GM23338 (cell line): ENCODE data around the gene MCM3AP. TPM values are rescaled to one million over a fixed set of nuclear protein-coding genes. Genes with fewer than 3 reads are reported as not detected.

Experiments
- ATAC-seq: fragments of 200-7000 bp; cut with Tn5 transposase; 3 replicates; pipeline ENCODE4 v1.9.1; 2020
- DNase-seq: peaks from one replicate; pipeline ENCODE4 v3.0.0-alpha.2; 2015; ENCODE audit warnings: low spot score
- H2AFZ ChIP-seq: fragments of 200-600 bp; sonication (generic); 2 replicates; pipeline ENCODE4 v1.8.0; 2016; ENCODE audit warnings: antibody characterized with exemption, mild to moderate bottlenecking, moderate library complexity
- H3F3A ChIP-seq: fragments of 200-600 bp; sonication (generic); replicated peaks from 2 replicates; pipeline ENCODE4 v1.8.0; 2017; ENCODE audit warnings: antibody characterized with exemption, mixed run types, low read depth
- H3K27ac ChIP-seq: fragments of 200-600 bp; sonication (generic); 2 replicates; pipeline ENCODE4 v1.6.1; 2016; ENCODE audit warnings: low read depth
- H3K27me3 ChIP-seq: fragments of 200-600 bp; sonication (generic); 2 replicates; pipeline ENCODE4 v1.8.0; 2016; ENCODE audit warnings: mild to moderate bottlenecking, mixed run types, moderate library complexity; ENCODE audit not compliant: insufficient read depth
- H3K36me3 ChIP-seq: fragments of 200-600 bp; sonication (generic); 2 replicates; pipeline ENCODE4 v1.8.0; 2016; ENCODE audit warnings: mild to moderate bottlenecking; ENCODE audit not compliant: insufficient read depth
- H3K4me1 ChIP-seq: fragments of 200-600 bp; sonication (generic); 2 replicates; pipeline ENCODE4 v1.8.0; 2016; ENCODE audit warnings: mild to moderate bottlenecking, moderate library complexity; ENCODE audit not compliant: insufficient read depth
- H3K4me2 ChIP-seq: fragments of 200-600 bp; sonication (generic); 2 replicates; pipeline ENCODE4 v1.7.1; 2017; ENCODE audit warnings: mixed run types
- H3K4me3 ChIP-seq: fragments of 200-600 bp; sonication (generic); 2 replicates; pipeline ENCODE4 v1.6.1; 2016; ENCODE audit warnings: mixed run types
- H3K79me2 ChIP-seq: fragments of 200-600 bp; sonication (generic); replicated peaks from 2 replicates; pipeline ENCODE4 v1.8.0; 2017; ENCODE audit warnings: mild to moderate bottlenecking; ENCODE audit not compliant: insufficient read depth
- H3K9me2 ChIP-seq: fragments of 200-600 bp; sonication (generic); 2 replicates; pipeline ENCODE4 v1.8.0; 2017; ENCODE audit not compliant: insufficient read depth
- H4K20me1 ChIP-seq: fragments of 200-600 bp; sonication (generic); replicated peaks from 2 replicates; pipeline ENCODE4 v1.8.0; 2017; ENCODE audit warnings: mild to moderate bottlenecking; ENCODE audit not compliant: insufficient read depth
- H3K27ac Mint-ChIP-seq: 2 replicates; pipeline ENCODE4 v1.8.0; 2020; ENCODE audit warnings: inconsistent platforms, mild to moderate bottlenecking, moderate library complexity, mixed read lengths
- H3K27me3 Mint-ChIP-seq: 3 replicates; pipeline ENCODE4 v1.8.0; 2022; ENCODE audit warnings: low read depth, mild to moderate bottlenecking, moderate library complexity, mixed read lengths, inconsistent platforms; ENCODE audit not compliant: insufficient read depth, poor library complexity
- H3K36me3 Mint-ChIP-seq: 3 replicates; pipeline ENCODE4 v1.8.0; 2021; ENCODE audit warnings: low read depth, mild to moderate bottlenecking, inconsistent platforms, moderate library complexity, mixed read lengths
- H3K4me1 Mint-ChIP-seq: 3 replicates; pipeline ENCODE4 v1.8.0; 2020; ENCODE audit warnings: mild to moderate bottlenecking, inconsistent platforms, mixed read lengths
- H3K4me3 Mint-ChIP-seq: 3 replicates; pipeline ENCODE4 v1.8.0; 2021; ENCODE audit warnings: moderate library complexity, mild to moderate bottlenecking, inconsistent platforms, mixed read lengths
- H3K9me3 Mint-ChIP-seq: 3 replicates; pipeline ENCODE4 v1.8.0; 2020; ENCODE audit warnings: moderate library complexity, mild to moderate bottlenecking, inconsistent platforms, mixed read lengths
- ETS1 ChIP-seq: IDR thresholded peaks from 2 replicates; pipeline ENCODE4 v1.6.1; 2016; ENCODE audit warnings: antibody characterized with exemption
- JUNB ChIP-seq: IDR thresholded peaks from one replicate; pipeline ENCODE4 v1.6.1; 2016; ENCODE audit warnings: antibody characterized with exemption; ENCODE audit not compliant: unreplicated experiment
- NANOG ChIP-seq: IDR thresholded peaks from 2 replicates; pipeline ENCODE4 v1.6.1; 2016; ENCODE audit warnings: antibody characterized with exemption, borderline replicate concordance
- POLR2AphosphoS5 ChIP-seq: IDR thresholded peaks from 2 replicates; pipeline ENCODE4 v1.6.1; 2016; ENCODE audit warnings: antibody characterized with exemption, low read depth
- ZNF114 ChIP-seq: fragments of 250-450 bp; sonication (Bioruptor Pico); IDR thresholded peaks from 2 replicates; pipeline ENCODE4 v1.5.0; 2020; ENCODE audit warnings: mild to moderate bottlenecking, moderate library complexity
- ZNF331 ChIP-seq: fragments of 250-450 bp; sonication (Bioruptor Pico); IDR thresholded peaks from 2 replicates; pipeline ENCODE4 v1.5.0; 2020; ENCODE audit warnings: low read depth, mild to moderate bottlenecking, moderate library complexity
- polyA plus RNA-seq: library from polyadenylated mRNA; unstranded; fragments of >200 nt; fragmentation: Nextera tagmentation; extraction: Ambion mirVana; gene quantifications from 2 replicates; pipeline ENCODE4 v1.2.1, GENCODE V29; 2016
- total RNA-seq: library from RNA; depleted of rRNA; stranded (reverse); fragments of >200 nt; shearing (Covaris generic); gene quantifications from 2 replicates; pipeline ENCODE4 v1.2.3, GENCODE V29; 2014
- TF ChIP-seq, protein P1 (sequence below), 2 experiments: fragments of 200-600 bp in 1 of 2; sonication (generic) in 1 of 2; conservative IDR thresholded peaks; 2 replicates each; pipeline versions ENCODE4 v1.5.1 to v1.6.1; 2016 to 2017; ENCODE audit warnings: antibody characterized with exemption in 2 of 2, low read depth in 2 of 2, mild to moderate bottlenecking in 2 of 2, moderate library complexity in 1 of 2
- TF ChIP-seq, protein P2 (sequence below): fragments of 250-450 bp; sonication (Bioruptor Pico); IDR thresholded peaks from 2 replicates; pipeline ENCODE4 v1.5.0; 2020; ENCODE audit warnings: mild to moderate bottlenecking, moderate library complexity

Gene MCM3AP
- total and polyA plus RNA-seq, 2 experiments from 2014 or later: 39.2 to 123 TPM

- DNase-seq: peak; percentile 98
- ATAC-seq: peak; percentile 74
- Mint-ChIP-seq H3K36me3 (peaks cover 49% of the 10 kb centered on the region), H3K4me3 (peak within 1 kb of the TSS; percentile 97), H3K9me3 (0 out of 3 replicates have a peak, but pooled peaks cover 4% of the 10 kb centered on the region), H3K27me3 (peaks cover 15% of the 10 kb centered on the region), H3K4me1 (peaks cover 33% of the 10 kb centered on the region), H3K27ac (peak within 1 kb of the TSS; percentile 99)
- H2AFZ ChIP-seq: peak within 1 kb of the TSS; percentile 76
- peak within 1 kb of the TSS; percentile 98 for H3K4me3 ChIP-seq
- peaks cover 25% of the 10 kb centered on the region for H3K4me1 ChIP-seq
- H4K20me1 ChIP-seq: peaks cover 29% of the 10 kb centered on the region
- H3K27me3 ChIP-seq: no peaks in the 10 kb centered on the region
- no peaks in the 10 kb centered on the region for H3K9me2 ChIP-seq
- H3K4me2 ChIP-seq: peak within 1 kb of the TSS; percentile 100
- H3K27ac ChIP-seq: peak within 1 kb of the TSS; percentile 99
- H3F3A ChIP-seq: peaks cover 19% of the 10 kb centered on the region
- TF ChIP-seq ETS1 (no peak), POLR2AphosphoS5 (peak; percentile 88)
- peaks cover 8% of the 10 kb centered on the region; the same call in 1 of the 2 replicates for H3K36me3 ChIP-seq
- peaks cover 64% of the 10 kb centered on the region for H3K79me2 ChIP-seq
Observed at GRCh38 chr21:46323710-46324389, 38.4 kb upstream of the MCM3AP start, which contains the start of the genes C21orf58 and PCNT. C21orf58 (minus strand) TSS chr21:46323870; CDS start chr21:46322738, 1,132 bp downstream. PCNT (plus strand) TSS chr21:46324156; CDS start chr21:46324229, 73 bp downstream.

GRCh38 chr21:46323227-46323709, 37.9 kb upstream of the MCM3AP start:
- Histone ChIP-seq H3K4me2 (peak overlapping the region; percentile 100), H3K27me3 (no peaks in the 10 kb centered on the region), H2AFZ (no peak overlapping the region), H4K20me1 (peaks cover 25% of the 10 kb centered on the region), H3K4me1 (peaks cover 28% of the 10 kb centered on the region), H3K36me3 (peaks cover 7% of the 10 kb centered on the region; the same call in 1 of the 2 replicates), H3K27ac (peak overlapping the region; percentile 96), H3K4me3 (peak overlapping the region; percentile 98), H3K9me2 (no peaks in the 10 kb centered on the region), H3F3A (peaks cover 19% of the 10 kb centered on the region), H3K79me2 (peaks cover 59% of the 10 kb centered on the region)
- peaks cover 39% of the 10 kb centered on the region for H3K4me1 Mint-ChIP-seq
- ATAC-seq: no peak
- DNase-seq: peak; percentile 38
- H3K27me3 Mint-ChIP-seq: peaks cover 16% of the 10 kb centered on the region
- H3K4me3 Mint-ChIP-seq: peak overlapping the region; percentile 97
- peak overlapping the region; percentile 98 for H3K27ac Mint-ChIP-seq
- H3K9me3 Mint-ChIP-seq: 0 out of 3 replicates have a peak, but pooled peaks cover 4% of the 10 kb centered on the region
- H3K36me3 Mint-ChIP-seq: peaks cover 45% of the 10 kb centered on the region
- no peak for TF ChIP-seq JUNB
- no peak for TF ChIP-seq ETS1
- no peak for TF ChIP-seq ZNF114 (CRISPR knock-in tag)
- TF ChIP-seq, protein P1, sequence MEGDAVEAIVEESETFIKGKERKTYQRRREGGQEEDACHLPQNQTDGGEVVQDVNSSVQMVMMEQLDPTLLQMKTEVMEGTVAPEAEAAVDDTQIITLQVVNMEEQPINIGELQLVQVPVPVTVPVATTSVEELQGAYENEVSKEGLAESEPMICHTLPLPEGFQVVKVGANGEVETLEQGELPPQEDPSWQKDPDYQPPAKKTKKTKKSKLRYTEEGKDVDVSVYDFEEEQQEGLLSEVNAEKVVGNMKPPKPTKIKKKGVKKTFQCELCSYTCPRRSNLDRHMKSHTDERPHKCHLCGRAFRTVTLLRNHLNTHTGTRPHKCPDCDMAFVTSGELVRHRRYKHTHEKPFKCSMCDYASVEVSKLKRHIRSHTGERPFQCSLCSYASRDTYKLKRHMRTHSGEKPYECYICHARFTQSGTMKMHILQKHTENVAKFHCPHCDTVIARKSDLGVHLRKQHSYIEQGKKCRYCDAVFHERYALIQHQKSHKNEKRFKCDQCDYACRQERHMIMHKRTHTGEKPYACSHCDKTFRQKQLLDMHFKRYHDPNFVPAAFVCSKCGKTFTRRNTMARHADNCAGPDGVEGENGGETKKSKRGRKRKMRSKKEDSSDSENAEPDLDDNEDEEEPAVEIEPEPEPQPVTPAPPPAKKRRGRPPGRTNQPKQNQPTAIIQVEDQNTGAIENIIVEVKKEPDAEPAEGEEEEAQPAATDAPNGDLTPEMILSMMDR (conservative IDR thresholded peaks at IDR 0.05; ENCODE audit: low read depth in 2 of 2): no peak
- no peak for TF ChIP-seq ZNF331 (CRISPR knock-in tag)
- no peak for TF ChIP-seq NANOG
- TF ChIP-seq, protein P2, sequence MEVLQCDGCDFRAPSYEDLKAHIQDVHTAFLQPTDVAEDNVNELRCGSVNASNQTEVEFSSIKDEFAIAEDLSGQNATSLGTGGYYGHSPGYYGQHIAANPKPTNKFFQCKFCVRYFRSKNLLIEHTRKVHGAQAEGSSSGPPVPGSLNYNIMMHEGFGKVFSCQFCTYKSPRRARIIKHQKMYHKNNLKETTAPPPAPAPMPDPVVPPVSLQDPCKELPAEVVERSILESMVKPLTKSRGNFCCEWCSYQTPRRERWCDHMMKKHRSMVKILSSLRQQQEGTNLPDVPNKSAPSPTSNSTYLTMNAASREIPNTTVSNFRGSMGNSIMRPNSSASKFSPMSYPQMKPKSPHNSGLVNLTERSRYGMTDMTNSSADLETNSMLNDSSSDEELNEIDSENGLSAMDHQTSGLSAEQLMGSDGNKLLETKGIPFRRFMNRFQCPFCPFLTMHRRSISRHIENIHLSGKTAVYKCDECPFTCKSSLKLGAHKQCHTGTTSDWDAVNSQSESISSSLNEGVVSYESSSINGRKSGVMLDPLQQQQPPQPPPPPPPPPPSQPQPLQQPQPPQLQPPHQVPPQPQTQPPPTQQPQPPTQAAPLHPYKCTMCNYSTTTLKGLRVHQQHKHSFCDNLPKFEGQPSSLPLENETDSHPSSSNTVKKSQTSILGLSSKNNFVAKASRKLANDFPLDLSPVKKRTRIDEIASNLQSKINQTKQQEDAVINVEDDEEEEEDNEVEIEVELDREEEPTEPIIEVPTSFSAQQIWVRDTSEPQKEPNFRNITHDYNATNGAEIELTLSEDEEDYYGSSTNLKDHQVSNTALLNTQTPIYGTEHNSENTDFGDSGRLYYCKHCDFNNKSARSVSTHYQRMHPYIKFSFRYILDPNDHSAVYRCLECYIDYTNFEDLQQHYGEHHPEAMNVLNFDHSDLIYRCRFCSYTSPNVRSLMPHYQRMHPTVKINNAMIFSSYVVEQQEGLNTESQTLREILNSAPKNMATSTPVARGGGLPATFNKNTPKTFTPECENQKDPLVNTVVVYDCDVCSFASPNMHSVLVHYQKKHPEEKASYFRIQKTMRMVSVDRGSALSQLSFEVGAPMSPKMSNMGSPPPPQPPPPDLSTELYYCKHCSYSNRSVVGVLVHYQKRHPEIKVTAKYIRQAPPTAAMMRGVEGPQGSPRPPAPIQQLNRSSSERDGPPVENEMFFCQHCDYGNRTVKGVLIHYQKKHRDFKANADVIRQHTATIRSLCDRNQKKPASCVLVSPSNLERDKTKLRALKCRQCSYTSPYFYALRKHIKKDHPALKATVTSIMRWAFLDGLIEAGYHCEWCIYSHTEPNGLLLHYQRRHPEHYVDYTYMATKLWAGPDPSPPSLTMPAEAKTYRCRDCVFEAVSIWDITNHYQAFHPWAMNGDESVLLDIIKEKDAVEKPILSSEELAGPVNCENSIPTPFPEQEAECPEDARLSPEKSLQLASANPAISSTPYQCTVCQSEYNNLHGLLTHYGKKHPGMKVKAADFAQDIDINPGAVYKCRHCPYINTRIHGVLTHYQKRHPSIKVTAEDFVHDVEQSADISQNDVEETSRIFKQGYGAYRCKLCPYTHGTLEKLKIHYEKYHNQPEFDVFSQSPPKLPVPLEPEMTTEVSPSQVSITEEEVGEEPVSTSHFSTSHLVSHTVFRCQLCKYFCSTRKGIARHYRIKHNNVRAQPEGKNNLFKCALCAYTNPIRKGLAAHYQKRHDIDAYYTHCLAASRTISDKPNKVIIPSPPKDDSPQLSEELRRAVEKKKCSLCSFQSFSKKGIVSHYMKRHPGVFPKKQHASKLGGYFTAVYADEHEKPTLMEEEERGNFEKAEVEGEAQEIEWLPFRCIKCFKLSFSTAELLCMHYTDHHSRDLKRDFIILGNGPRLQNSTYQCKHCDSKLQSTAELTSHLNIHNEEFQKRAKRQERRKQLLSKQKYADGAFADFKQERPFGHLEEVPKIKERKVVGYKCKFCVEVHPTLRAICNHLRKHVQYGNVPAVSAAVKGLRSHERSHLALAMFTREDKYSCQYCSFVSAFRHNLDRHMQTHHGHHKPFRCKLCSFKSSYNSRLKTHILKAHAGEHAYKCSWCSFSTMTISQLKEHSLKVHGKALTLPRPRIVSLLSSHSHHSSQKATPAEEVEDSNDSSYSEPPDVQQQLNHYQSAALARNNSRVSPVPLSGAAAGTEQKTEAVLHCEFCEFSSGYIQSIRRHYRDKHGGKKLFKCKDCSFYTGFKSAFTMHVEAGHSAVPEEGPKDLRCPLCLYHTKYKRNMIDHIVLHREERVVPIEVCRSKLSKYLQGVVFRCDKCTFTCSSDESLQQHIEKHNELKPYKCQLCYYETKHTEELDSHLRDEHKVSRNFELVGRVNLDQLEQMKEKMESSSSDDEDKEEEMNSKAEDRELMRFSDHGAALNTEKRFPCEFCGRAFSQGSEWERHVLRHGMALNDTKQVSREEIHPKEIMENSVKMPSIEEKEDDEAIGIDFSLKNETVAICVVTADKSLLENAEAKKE (CRISPR knock-in tag): no peak
- TF ChIP-seq POLR2AphosphoS5: no peak
